Gastrocnemius medialis (tissue), 4 donors: ENCODE measurements around the gene COL27A1. TPM values are rescaled to one million over a fixed set of nuclear protein-coding genes. Genes with fewer than 3 reads are reported as not detected.
A peak's percentile ranks its signal among the peaks of the same experiment; 100 is the strongest.

Source experiments
- ATAC-seq, 2 donors: fragments of 150-250 bp; one replicate each; pipeline ENCODE4 v1.9.1; 2016
- DNase-seq, 2 donors: peaks; one replicate each; pipeline ENCODE4 v3.0.0-alpha.2; 2019
- H3K27ac ChIP-seq, 4 donors: fragments of 200-600 bp; sonication (generic); 1 replicate in 1 of 4; 2 replicates in 3 of 4; pipeline ENCODE4 v1.5.1; 2016 to 2018; ENCODE audit warnings: mild to moderate bottlenecking in 2 of 4, moderate library complexity in 1 of 4
- H3K27me3 ChIP-seq, 3 donors: fragments of 200-600 bp; sonication (generic) in 2 of 3; 1 replicate in 1 of 3; 2 replicates in 2 of 3; pipeline versions ENCODE4 v1.5.1 to v1.6.0; 2016 to 2019; ENCODE audit warnings: mild to moderate bottlenecking in 1 of 3, moderate library complexity in 1 of 3
- H3K36me3 ChIP-seq, 2 donors: fragments of 200-600 bp; sonication (generic) in 1 of 2; one replicate each; pipeline ENCODE4 v1.5.1; 2017 to 2018
- H3K4me1 ChIP-seq, 2 donors: fragments of 200-600 bp; sonication (generic) in 1 of 2; one replicate each; pipeline ENCODE4 v1.5.1; 2016 to 2017; ENCODE audit warnings: mild to moderate bottlenecking in 2 of 2
- H3K4me3 ChIP-seq, 4 donors: fragments of 200-600 bp; sonication (generic) in 3 of 4; 1 replicate in 1 of 4; 2 replicates in 3 of 4; pipeline ENCODE4 v1.5.1; 2016 to 2019; ENCODE audit warnings: mild to moderate bottlenecking in 2 of 4
- H3K9me3 ChIP-seq, 3 donors: fragments of 200-600 bp; sonication (generic) in 2 of 3; 1 replicate in 1 of 3; 2 replicates in 2 of 3; pipeline ENCODE4 v1.5.1; 2016 to 2019
- POLR2A ChIP-seq, 2 donors: fragments of 450-650 bp; IDR thresholded peaks; one replicate each; pipeline ENCODE4 v1.6.1; 2017; ENCODE audit warnings: antibody characterized with exemption in 2 of 2, mild to moderate bottlenecking in 2 of 2, moderate library complexity in 2 of 2
- in situ Hi-C, 4 donors: fragments of 200-750 bp; cut with MboI; loops; one replicate each; pipeline versions ENCODE4 v1.15.0 to v1.8.0; 2017; ENCODE audit warnings: low sequenced_read_pairs in 4 of 4
- intact Hi-C: fragments of 100-400 bp; cut with DNase I; formaldehyde crosslinking; loops from one replicate; pipeline ENCODE4 v1.15.1; 2023; ENCODE audit warnings: low total_unique reads
- total RNA-seq, 4 donors: library from RNA; depleted of rRNA; stranded (reverse); fragments of >200 nt; gene quantifications; one replicate each; pipeline versions ENCODE4 v1.1.0 to v1.2.3, GENCODE V29; 2016
- TF ChIP-seq, protein P1 (sequence below), 5 experiments: fragments of 450-650 bp in 3 of 5; fragments of 200-600 bp in 2 of 5; sonication (generic) in 2 of 5; IDR thresholded peaks in 4 of 5; conservative IDR thresholded peaks in 1 of 5; 1 replicate in 4 of 5; 2 replicates in 1 of 5; pipeline ENCODE4 v1.5.1; 2016 to 2019; ENCODE audit warnings: antibody characterized with exemption in 5 of 5, mild to moderate bottlenecking in 3 of 5, moderate library complexity in 3 of 5

Gene COL27A1
- total RNA-seq, 4 donors from 2014 or later, result 0.42 to 1.4 (median 0.95) TPM

GRCh38 chr9:114336157-114336556, 180.8 kb downstream of the COL27A1 start:
- intact Hi-C loops (no loop called here), in situ Hi-C loops (no loop called here)
- H3K36me3 ChIP-seq, result no peaks in the 10 kb centered on the region

GRCh38 chr9:114336699-114337395, 181.5 kb downstream of the COL27A1 start:
- Histone ChIP-seq H3K36me3 (no peaks in the 10 kb centered on the region), H3K27me3 (no peaks in the 10 kb centered on the region), H3K4me3 (no peak overlapping the region), H3K4me1 (no peaks in the 10 kb centered on the region), H3K27ac (no peak overlapping the region), H3K9me3 (no peaks in the 10 kb centered on the region)
- ATAC-seq, result no peak
- no peak for TF ChIP-seq POLR2A (IDR thresholded peaks at IDR 0.05)
- in situ Hi-C loops (no loop called here), intact Hi-C loops (no loop called here)
- DNase-seq, result no peak

More at GRCh38 chr9:114336157-114336556, 180.8 kb downstream of the COL27A1 start:
- ATAC-seq (no peak), DNase-seq (no peak)
- Histone ChIP-seq H3K4me3 (no peak overlapping the region), H3K27ac (no peak overlapping the region), H3K4me1 (no peaks in the 10 kb centered on the region), H3K27me3 (no peaks in the 10 kb centered on the region), H3K9me3 (no peaks in the 10 kb centered on the region)
- TF ChIP-seq, protein P1, sequence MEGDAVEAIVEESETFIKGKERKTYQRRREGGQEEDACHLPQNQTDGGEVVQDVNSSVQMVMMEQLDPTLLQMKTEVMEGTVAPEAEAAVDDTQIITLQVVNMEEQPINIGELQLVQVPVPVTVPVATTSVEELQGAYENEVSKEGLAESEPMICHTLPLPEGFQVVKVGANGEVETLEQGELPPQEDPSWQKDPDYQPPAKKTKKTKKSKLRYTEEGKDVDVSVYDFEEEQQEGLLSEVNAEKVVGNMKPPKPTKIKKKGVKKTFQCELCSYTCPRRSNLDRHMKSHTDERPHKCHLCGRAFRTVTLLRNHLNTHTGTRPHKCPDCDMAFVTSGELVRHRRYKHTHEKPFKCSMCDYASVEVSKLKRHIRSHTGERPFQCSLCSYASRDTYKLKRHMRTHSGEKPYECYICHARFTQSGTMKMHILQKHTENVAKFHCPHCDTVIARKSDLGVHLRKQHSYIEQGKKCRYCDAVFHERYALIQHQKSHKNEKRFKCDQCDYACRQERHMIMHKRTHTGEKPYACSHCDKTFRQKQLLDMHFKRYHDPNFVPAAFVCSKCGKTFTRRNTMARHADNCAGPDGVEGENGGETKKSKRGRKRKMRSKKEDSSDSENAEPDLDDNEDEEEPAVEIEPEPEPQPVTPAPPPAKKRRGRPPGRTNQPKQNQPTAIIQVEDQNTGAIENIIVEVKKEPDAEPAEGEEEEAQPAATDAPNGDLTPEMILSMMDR (IDR thresholded peaks at IDR 0.05 in 4 of 5, conservative IDR thresholded peaks at IDR 0.05 in 1 of 5), result no peak
- no peak for TF ChIP-seq POLR2A (IDR thresholded peaks at IDR 0.05)

- no peak overlapping the region for H3K27ac ChIP-seq
- intact Hi-C loops, result no loop called here
- no peak for TF ChIP-seq POLR2A (IDR thresholded peaks at IDR 0.05)
- TF ChIP-seq, protein P1 (IDR thresholded peaks at IDR 0.05 in 4 of 5, conservative IDR thresholded peaks at IDR 0.05 in 1 of 5), result no peak
- H3K4me3 ChIP-seq, result no peak overlapping the region
- in situ Hi-C loops, result no loop called here
- H3K27me3 ChIP-seq, result no peaks in the 10 kb centered on the region
- DNase-seq (no peak), ATAC-seq (no peak)
- no peaks in the 10 kb centered on the region for H3K4me1 ChIP-seq
- H3K9me3 ChIP-seq, result no peaks in the 10 kb centered on the region
- no peaks in the 10 kb centered on the region for H3K36me3 ChIP-seq
Observed at GRCh38 chr9:114338187-114338586, 182.8 kb downstream of the COL27A1 start.

- H3K27ac ChIP-seq, result no peak overlapping the region
- ATAC-seq, result no peak
- H3K4me3 ChIP-seq, result no peak overlapping the region
- no peak for TF ChIP-seq POLR2A (IDR thresholded peaks at IDR 0.05)
- TF ChIP-seq, protein P1 (IDR thresholded peaks at IDR 0.05 in 4 of 5, conservative IDR thresholded peaks at IDR 0.05 in 1 of 5), result peak; percentile 15 to 61 (median 48)
- intact Hi-C loops (no loop called here), in situ Hi-C loops (no loop called here)
- H3K9me3 ChIP-seq, result no peaks in the 10 kb centered on the region
- no peak for DNase-seq
- H3K4me1 ChIP-seq, result no peaks in the 10 kb centered on the region
- no peaks in the 10 kb centered on the region for H3K27me3 ChIP-seq
- H3K36me3 ChIP-seq, result no peaks in the 10 kb centered on the region
Observed at GRCh38 chr9:114339130-114339908, 184.0 kb downstream of the COL27A1 start.

DNA sequence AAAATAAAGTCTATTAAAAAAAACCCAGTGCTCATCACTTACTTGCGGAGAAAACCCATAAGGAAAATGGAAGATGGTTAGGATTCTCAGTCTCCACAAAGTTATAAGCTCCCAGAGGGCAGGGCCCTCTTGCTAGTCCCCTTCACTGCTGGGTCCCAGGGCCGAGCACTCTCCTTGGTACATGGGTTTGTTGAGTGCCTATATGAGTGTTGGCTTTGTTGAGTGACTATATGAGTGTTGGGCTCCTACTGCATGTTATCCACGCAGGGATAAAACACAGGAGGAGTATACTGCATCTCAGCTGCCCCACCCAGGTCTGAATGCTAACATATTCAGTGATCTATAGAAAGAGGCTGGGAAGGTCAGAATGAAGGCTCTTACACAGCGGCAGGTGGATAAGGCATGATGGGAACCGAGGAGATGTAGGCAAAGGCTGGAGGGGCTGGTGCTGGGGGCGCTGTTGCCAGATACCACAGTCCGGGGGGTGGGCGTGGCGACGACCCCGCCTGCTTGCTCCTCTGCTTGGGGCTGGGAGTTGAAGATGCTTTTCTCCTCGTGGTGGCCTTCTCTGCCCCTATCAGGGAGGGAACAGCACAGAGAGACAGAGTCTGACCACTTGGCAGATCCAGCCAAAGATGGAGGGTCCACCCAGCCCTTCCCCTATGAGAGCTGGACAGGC, 186.0 kb downstream of the COL27A1 start:
- no peak for TF ChIP-seq POLR2A (IDR thresholded peaks at IDR 0.05)
- TF ChIP-seq, protein P1 (IDR thresholded peaks at IDR 0.05 in 4 of 5, conservative IDR thresholded peaks at IDR 0.05 in 1 of 5), result no peak
- Histone ChIP-seq H3K27me3 (no peaks in the 10 kb centered on the region), H3K36me3 (no peaks in the 10 kb centered on the region), H3K27ac (no peak overlapping the region), H3K4me3 (no peak overlapping the region), H3K4me1 (no peaks in the 10 kb centered on the region), H3K9me3 (no peaks in the 10 kb centered on the region)
- DNase-seq, result no peak
- in situ Hi-C loops (no loop called here), intact Hi-C loops (no loop called here)
- ATAC-seq, result no peak
